MCF 10A (cell line): ENCODE measurements around the gene MLLT3. TPM values are rescaled to one million over a fixed set of nuclear protein-coding genes. Genes with fewer than 3 reads are reported as not detected.

Source experiments
- BruUV-seq: library from RNA; stranded (reverse); fragments of 400-500 nt; replicated peaks from 2 replicates; lab custom pipeline; 2021; lab: Mats Ljungman, UMichigan
- CTCF ChIA-PET: fragments of 300-600 bp; sonication (Branson Sonifier 250); formaldehyde crosslinking; extraction: SDS; loops from one replicate; lab custom pipeline; 2021; ENCODE audit warnings: antibody characterized with exemption, inconsistent platforms; lab: Yijun Ruan, JAX
- POLR2A ChIA-PET: fragments of 300-600, 350-650 bp; sonication (Branson Sonifier 250); formaldehyde crosslinking; extraction: SDS; loops from one replicate; lab custom pipeline; 2020; ENCODE audit warnings: antibody characterized with exemption, inconsistent platforms; lab: Yijun Ruan, JAX
- DNase-seq: peaks from one replicate; pipeline ENCODE4 v3.0.0-alpha.2; 2018; ENCODE audit not compliant: unreplicated experiment
- H3K27ac Mint-ChIP-seq: one replicate; pipeline ENCODE4 v1.8.0; 2022; ENCODE audit warnings: mild to moderate bottlenecking, low read depth, mixed read lengths; ENCODE audit not compliant: unreplicated experiment
- H3K27me3 Mint-ChIP-seq: one replicate; pipeline ENCODE4 v1.8.0; 2022; ENCODE audit warnings: mixed read lengths; ENCODE audit not compliant: insufficient read depth, unreplicated experiment
- H3K36me3 Mint-ChIP-seq: one replicate; pipeline ENCODE4 v1.8.0; 2022; ENCODE audit warnings: mild to moderate bottlenecking, moderate library complexity, mixed read lengths; ENCODE audit not compliant: insufficient read depth, unreplicated experiment
- H3K4me1 Mint-ChIP-seq: one replicate; pipeline ENCODE4 v1.8.0; 2022; ENCODE audit warnings: mixed read lengths; ENCODE audit not compliant: insufficient read depth, unreplicated experiment
- H3K4me3 Mint-ChIP-seq: one replicate; pipeline ENCODE4 v1.8.0; 2022; ENCODE audit warnings: mild to moderate bottlenecking, moderate library complexity, mixed read lengths; ENCODE audit not compliant: unreplicated experiment
- H3K9me3 Mint-ChIP-seq: one replicate; pipeline ENCODE4 v1.8.0; 2022; ENCODE audit warnings: mixed read lengths; ENCODE audit not compliant: unreplicated experiment
- intact Hi-C: fragments of 100-400 bp; cut with micrococcal nuclease; formaldehyde crosslinking; loops from 2 replicates; pipeline ENCODE4 v1.14.1; 2022
- total RNA-seq: library from RNA; stranded (reverse); gene quantifications from 2 replicates; pipeline ENCODE4 v1.2.3, GENCODE V29; 2022
- TF ChIP-seq, protein P1 (sequence below): fragments of 200-600 bp; IDR thresholded peaks from one replicate; pipeline ENCODE4 v1.8.0; 2022; ENCODE audit warnings: antibody characterized with exemption, mild to moderate bottlenecking; ENCODE audit not compliant: unreplicated experiment

The MLLT3 gene
- total RNA-seq, 1 experiment from 2014 or later: 1.2 TPM

GRCh38 chr9:20540169-20540863 is 82.0 kb downstream of the MLLT3 start:
- peaks cover 9% of the 10 kb centered on the region for H3K9me3 Mint-ChIP-seq
- intact Hi-C loops: no loop called here
- no peak for DNase-seq
- ChIA-PET POLR2A (no interaction called here), CTCF (no interaction called here)
- H3K36me3 Mint-ChIP-seq: no peaks in the 10 kb centered on the region
- H3K4me1 Mint-ChIP-seq: no peaks in the 10 kb centered on the region
- BruUV-seq: no TSS peak
- TF ChIP-seq, protein P1, sequence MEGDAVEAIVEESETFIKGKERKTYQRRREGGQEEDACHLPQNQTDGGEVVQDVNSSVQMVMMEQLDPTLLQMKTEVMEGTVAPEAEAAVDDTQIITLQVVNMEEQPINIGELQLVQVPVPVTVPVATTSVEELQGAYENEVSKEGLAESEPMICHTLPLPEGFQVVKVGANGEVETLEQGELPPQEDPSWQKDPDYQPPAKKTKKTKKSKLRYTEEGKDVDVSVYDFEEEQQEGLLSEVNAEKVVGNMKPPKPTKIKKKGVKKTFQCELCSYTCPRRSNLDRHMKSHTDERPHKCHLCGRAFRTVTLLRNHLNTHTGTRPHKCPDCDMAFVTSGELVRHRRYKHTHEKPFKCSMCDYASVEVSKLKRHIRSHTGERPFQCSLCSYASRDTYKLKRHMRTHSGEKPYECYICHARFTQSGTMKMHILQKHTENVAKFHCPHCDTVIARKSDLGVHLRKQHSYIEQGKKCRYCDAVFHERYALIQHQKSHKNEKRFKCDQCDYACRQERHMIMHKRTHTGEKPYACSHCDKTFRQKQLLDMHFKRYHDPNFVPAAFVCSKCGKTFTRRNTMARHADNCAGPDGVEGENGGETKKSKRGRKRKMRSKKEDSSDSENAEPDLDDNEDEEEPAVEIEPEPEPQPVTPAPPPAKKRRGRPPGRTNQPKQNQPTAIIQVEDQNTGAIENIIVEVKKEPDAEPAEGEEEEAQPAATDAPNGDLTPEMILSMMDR: no peak
- H3K4me3 Mint-ChIP-seq: no peak overlapping the region
- H3K27ac Mint-ChIP-seq: no peak overlapping the region
- H3K27me3 Mint-ChIP-seq: no peaks in the 10 kb centered on the region

GRCh38 chr9:20538956-20539355 is 83.3 kb downstream of the MLLT3 start:
- peaks cover 9% of the 10 kb centered on the region for H3K9me3 Mint-ChIP-seq
- BruUV-seq: no TSS peak
- no peak overlapping the region for H3K27ac Mint-ChIP-seq
- ChIA-PET CTCF (no interaction called here), POLR2A (no interaction called here)
- DNase-seq: no peak
- H3K27me3 Mint-ChIP-seq: no peaks in the 10 kb centered on the region
- H3K4me3 Mint-ChIP-seq: no peak overlapping the region
- TF ChIP-seq, protein P1: no peak
- intact Hi-C loops: no loop called here
- no peaks in the 10 kb centered on the region for H3K4me1 Mint-ChIP-seq
- no peaks in the 10 kb centered on the region for H3K36me3 Mint-ChIP-seq

- Mint-ChIP-seq H3K4me1 (no peaks in the 10 kb centered on the region), H3K9me3 (peaks cover 9% of the 10 kb centered on the region), H3K27me3 (no peaks in the 10 kb centered on the region), H3K36me3 (no peaks in the 10 kb centered on the region), H3K27ac (no peak overlapping the region), H3K4me3 (no peak overlapping the region)
- TF ChIP-seq, protein P1: no peak
- BruUV-seq: no TSS peak
- ChIA-PET CTCF (interaction anchor here (0.7 kb wide), 1 partner anchor 69 kb away, joined by 3 read pairs; no protein-coding TSS in a partner anchor), POLR2A (no interaction called here)
- no peak for DNase-seq
- intact Hi-C loops: no loop called here
These were observed 84.2 kb downstream of the MLLT3 start for GRCh38 chr9:20538092-20538491.

DNA sequence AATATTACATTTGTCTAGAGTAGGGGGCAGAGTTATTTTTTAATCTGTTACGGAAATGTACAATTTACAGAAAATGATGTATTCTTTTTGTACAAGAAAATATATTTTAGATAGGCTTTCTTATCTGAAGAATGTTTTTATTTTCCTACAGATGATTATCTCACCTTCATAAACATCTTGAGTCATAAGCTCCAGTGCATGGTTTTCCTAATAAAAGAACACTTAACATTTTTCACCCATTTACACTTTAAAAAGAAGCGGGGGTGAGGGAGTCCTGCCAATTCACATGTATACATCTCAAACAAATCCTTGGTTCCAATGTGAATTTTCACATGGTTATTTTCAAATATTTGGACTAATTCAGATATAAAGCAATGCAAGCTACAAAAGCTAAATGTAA is 85.0 kb downstream of the MLLT3 start:
- Mint-ChIP-seq H3K27me3 (no peaks in the 10 kb centered on the region), H3K36me3 (no peaks in the 10 kb centered on the region), H3K9me3 (peaks cover 9% of the 10 kb centered on the region), H3K4me3 (no peak overlapping the region), H3K4me1 (no peaks in the 10 kb centered on the region), H3K27ac (no peak overlapping the region)
- TF ChIP-seq, protein P1: no peak
- POLR2A ChIA-PET: interaction anchor here (0.6 to 0.7 kb wide), 2 partner anchors 116 to 244 kb away, joined by 4 read pairs; no protein-coding TSS in a partner anchor
- intact Hi-C loops: no loop called here
- BruUV-seq: no TSS peak
- CTCF ChIA-PET: interaction anchor here (0.6 kb wide), 1 partner anchor 578 kb away, joined by 4 read pairs; no protein-coding TSS in a partner anchor
- no peak for DNase-seq
